GM12801 (cell line): ENCODE measurements around the gene MMP11.

Source experiments
- CTCF ChIP-seq: IDR thresholded peaks from one replicate; pipeline ENCODE4 v1.5.1; 2011; ENCODE audit warnings: control low read depth; ENCODE audit not compliant: insufficient read length; ENCODE audit errors: extremely low read depth

The MMP11 gene

DNA sequence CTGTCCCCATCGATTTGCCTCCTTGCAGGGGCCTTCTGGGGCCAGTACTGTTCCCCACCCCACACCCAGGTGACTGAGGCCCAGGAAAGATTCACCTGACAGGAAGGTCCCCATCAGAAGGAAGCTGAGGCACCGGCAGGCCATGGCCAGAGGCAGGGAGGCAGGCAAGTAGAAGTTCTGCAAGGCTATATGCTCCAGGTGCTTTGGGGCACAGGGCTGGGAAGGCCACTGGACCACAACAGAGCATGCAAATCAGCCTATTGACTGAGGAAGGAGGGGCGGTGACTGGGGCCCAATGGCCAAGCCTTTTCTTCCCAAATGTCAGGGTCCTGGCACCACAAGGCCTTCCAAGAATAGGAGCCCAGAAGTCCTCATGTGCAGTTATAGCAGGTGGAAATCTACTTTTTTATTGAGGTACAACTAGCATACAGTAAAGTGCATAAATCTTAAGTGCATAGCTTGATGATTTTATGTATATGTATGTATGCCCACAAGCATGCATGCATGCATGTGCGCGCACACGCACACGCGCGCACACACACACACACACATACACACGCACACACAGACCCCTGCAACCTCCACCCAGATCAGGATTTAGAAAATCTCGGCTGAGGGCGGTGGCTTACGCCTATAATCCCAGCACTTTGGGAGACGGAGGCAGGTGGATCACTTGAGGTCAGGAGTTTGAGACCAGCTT is 18.3 kb upstream of the MMP11 start, which contains the start of gene VPREB3:
Gene VPREB3, minus strand, starts transcription at position 206 of the 700 bp plus-strand sequence. Its CDS starts 62 bp downstream, at position 144.
- no peak for TF ChIP-seq CTCF

DNA sequence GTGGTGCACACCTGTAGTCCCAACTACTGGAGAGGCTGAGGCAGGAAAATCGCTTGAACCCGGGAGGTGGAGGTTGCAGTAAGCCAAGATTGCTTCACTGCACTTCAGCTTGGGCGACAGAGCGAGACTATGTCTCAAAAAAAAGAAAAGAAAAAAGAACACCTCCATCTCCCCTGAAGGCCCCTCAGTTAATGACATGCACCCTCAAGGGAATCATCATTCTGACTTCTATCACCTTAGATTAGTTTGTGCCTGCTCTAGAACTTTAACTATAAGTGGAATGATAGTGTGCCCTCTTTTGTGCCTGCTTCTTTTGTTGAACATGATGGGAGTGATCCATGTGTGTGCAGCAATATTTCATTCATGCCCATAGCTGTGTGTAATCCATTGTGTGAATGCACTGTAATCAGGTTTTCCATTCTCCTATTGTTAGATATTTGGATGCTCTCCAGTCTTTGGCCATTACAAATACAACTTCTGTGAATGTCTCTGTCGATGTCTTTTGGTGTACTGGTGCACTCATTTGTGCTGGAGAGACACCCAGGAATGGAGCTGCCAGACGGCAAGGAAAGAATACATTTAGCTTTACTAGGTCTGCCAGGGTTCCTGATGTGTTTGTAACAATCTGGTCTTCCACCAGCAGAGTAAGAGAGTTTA is 17.5 kb upstream of the MMP11 start:
- TF ChIP-seq CTCF = no peak

DNA sequence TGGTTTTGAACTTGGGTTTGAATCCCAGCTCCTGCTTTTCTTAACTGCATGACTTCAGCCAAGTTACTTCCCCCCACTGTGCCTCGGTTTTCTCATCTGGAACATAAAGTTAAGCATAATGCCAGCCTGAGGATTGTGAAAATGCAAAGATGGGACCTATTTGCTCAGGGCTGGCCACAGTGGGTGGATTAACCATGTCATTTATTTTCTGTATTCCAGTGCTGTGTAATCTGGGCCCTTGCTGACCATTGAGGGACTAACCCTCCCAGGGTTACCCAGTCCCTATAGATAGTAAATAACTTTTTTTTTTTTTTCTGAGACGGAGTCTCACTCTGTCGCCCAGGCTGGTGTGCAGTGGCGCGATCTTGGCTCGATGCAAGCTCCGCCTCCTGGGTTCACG is 16.9 kb upstream of the MMP11 start:
- no peak for TF ChIP-seq CTCF

- TF ChIP-seq CTCF = no peak
Observed at GRCh38 chr22:23756891-23757290, 15.8 kb upstream of the MMP11 start.

DNA sequence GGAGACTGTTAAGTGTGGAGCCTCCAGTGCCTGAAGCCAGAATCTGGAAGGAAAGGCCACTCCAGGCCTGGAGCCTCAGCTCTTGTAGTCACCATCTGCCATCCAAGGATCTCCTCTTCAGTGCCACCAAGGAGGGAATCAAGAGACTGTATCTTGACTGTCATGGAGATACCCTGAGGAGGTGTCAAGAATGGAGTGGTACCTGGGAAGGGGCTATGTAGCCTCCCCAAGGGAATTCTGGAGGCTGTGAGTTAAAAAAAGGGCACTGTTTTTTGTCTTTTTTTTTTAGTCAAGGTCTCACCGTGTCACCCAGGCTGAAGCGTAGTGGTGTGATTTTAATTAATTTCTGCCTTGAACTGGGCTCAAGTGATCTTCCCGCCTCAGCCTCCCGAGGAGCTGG is 13.1 kb upstream of the MMP11 start:
- TF ChIP-seq CTCF = no peak

GRCh38 chr22:23760056-23760455 is 12.6 kb upstream of the MMP11 start:
- TF ChIP-seq CTCF = no peak

DNA sequence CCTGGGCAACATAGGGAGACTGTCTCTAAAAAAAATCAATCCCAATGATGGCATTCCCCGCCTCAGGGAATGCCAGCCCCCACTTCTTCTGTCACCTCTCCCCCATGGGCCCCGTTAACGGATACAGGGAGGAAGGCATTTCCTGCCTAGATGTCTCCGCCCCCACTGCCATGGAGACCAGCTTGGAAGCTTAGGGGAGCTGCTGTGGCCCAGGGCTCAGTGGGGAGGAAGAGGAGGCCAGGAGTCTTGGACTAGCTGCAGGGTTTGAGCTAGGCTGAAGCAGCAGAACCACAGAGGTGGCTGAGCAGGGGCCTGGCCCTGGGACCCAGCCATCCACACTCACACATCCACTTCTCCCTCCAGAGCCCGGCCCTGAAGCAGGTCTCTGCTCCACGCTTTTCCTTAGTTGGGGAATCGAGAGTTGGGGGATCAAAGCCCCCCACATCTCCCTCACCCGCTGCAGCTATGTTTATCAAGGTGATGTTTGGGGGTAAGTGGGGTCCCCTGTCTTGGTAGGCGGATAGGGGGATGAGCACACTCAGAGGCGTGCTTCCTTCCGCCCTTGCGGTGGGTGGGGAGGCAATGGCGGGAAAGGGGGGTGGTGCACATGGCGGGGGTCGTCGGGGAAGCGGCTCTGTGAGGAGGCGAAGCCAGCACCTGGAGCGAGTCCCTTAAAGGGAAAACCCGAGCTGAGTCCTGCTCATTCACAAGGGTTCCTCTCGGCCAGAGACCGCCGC is 9.6 kb upstream of the MMP11 start, which contains the start of gene C22orf15:
Gene C22orf15, plus strand, starts transcription at position 149 of the 737 bp plus-strand sequence. Its CDS starts 317 bp downstream, at position 466.
- no peak for TF ChIP-seq CTCF
